ENCODE measurements around the gene SLC6A11. TPM values are rescaled to one million over a fixed set of nuclear protein-coding genes. Genes with fewer than 3 reads are reported as not detected.

The SLC6A11 gene
- total and polyA plus RNA-seq, 10 donors = 0.03 to 2.7 (median 0.41) TPM; not detected in 2

DNA sequence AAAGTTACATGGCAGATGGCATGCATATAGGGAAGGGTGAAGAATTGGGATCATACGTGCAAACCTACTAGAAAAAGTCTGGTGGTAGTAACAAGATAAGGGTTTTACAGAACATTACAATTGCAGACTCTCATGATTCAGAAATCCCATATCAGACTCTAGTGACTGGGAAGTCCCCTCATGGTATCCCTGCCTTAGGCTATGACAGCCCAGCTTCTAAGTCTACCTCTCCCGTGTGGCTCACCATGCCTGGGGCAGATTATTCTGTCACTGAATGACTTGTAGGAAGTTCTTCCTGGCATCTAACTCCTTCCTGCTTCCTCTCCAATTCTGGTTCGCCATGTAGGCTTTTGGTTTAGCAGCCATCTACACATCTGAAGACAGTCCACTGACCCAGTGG is 5.7 kb upstream of the SLC6A11 start:
- no peak for DNase-seq
- Histone ChIP-seq H3K9me3 (no peaks in the 10 kb centered on the region), H3K36me3 (no peaks in the 10 kb centered on the region), H3K27me3 (replicated peaks in 1 of 7) (peaks cover 0 to 47% (median 3%) of the 10 kb centered on the region in 7 donors), H3K4me3 (no peak overlapping the region), H3K27ac (no peak overlapping the region), H3K4me1 (no peaks in the 10 kb centered on the region)
- 70 to 92% (median 80%) methylated on average over 3 of the region's 3 CpGs for WGBS, 5 donors
- intact Hi-C loops (cut with DNase I; ENCODE audit: low total_unique reads) = no loop called here
- TF ChIP-seq POLR2AphosphoS5 (IDR thresholded peaks at IDR 0.05) = no peak
- no peak for TF ChIP-seq CTCF (IDR thresholded peaks at IDR 0.05 in 8 of 11, conservative IDR thresholded peaks at IDR 0.05 in 3 of 11)

- Histone ChIP-seq H3K27me3 (replicated peaks in 1 of 7) (peaks cover 0 to 62% (median 14%) of the 10 kb centered on the region in 7 donors), H3K4me3 (no peak overlapping the region), H3K4me1 (peaks cover 0 to 13% (median 6%) of the 10 kb centered on the region in 6 donors), H3K27ac (no peak overlapping the region), H3K36me3 (no peaks in the 10 kb centered on the region), H3K9me3 (no peaks in the 10 kb centered on the region)
- TF ChIP-seq CTCF (IDR thresholded peaks at IDR 0.05 in 8 of 11, conservative IDR thresholded peaks at IDR 0.05 in 3 of 11) = no peak
- no peak for TF ChIP-seq POLR2A (IDR thresholded peaks at IDR 0.05)
- no peak for TF ChIP-seq POLR2AphosphoS5 (IDR thresholded peaks at IDR 0.05)
- no peak for DNase-seq
- intact Hi-C loops (cut with DNase I; ENCODE audit: low total_unique reads) = no loop called here
- WGBS, 5 donors = 29 to 83% (median 47%) methylated on average over 1 of the region's 1 CpG
Observed at GRCh38 chr3:10813425-10813824, 2.6 kb upstream of the SLC6A11 start.

DNA sequence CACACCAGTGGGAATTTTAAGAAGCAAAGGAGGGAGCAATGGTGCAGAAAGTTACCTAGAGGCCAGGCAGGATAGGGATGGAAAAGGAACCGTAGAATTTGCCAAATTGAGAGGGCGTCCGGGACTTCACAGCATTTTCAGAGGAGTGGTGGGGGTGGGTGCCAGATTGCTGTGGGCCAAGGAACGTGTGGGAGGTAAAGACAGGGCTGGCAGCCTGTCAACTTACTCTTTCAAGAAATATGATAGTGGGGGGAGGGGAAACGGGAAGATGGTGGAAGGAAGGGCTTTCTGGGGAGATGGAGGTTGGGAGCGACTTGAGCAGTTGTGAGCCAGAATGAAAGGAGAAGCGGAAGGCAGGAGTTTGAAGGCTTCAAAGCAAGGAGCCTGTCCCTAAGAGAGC is 1.4 kb upstream of the SLC6A11 start:
- Histone ChIP-seq H3K4me3 (no peak overlapping the region), H3K36me3 (no peaks in the 10 kb centered on the region), H3K27me3 (replicated peaks in 1 of 7) (peaks cover 0 to 62% (median 14%) of the 10 kb centered on the region in 7 donors), H3K9me3 (no peaks in the 10 kb centered on the region), H3K4me1 (peaks cover 0 to 13% (median 6%) of the 10 kb centered on the region in 6 donors), H3K27ac (no peak overlapping the region)
- no peak for TF ChIP-seq POLR2AphosphoS5 (IDR thresholded peaks at IDR 0.05)
- TF ChIP-seq POLR2A (IDR thresholded peaks at IDR 0.05) = no peak
- no peak for TF ChIP-seq CTCF (IDR thresholded peaks at IDR 0.05 in 8 of 11, conservative IDR thresholded peaks at IDR 0.05 in 3 of 11)
- intact Hi-C loops (cut with DNase I; ENCODE audit: low total_unique reads) = no loop called here
- no peak for DNase-seq
- WGBS, 5 donors = 67 to 76% (median 70%) methylated on average over 7 of the region's 7 CpGs

DNA sequence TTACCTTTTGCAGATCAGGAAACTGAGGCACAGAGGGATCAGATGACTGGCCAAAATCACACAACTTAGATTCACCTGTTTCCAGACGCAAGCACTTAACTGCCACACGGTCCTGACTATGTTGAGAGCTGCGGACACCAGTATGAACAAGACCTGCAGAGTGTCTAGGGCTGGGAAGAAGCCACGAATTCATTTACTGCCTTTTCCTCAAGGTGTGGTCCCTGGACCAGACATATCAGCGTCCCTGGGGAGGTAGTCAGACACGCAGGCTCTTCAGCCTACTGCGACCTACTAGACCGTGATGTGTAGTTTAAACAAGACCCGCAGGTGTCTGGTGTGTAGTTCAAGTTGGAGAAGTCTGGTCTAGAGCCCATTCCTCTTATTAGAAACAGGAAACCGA is 541 bp upstream of the SLC6A11 start:
- peaks cover 0 to 13% (median 6%) of the 10 kb centered on the region in 6 donors for H3K4me1 ChIP-seq

More for the DNA sequence above, 541 bp upstream of the SLC6A11 start:
- DNase-seq = no peak
- Histone ChIP-seq H3K27me3 (replicated peaks in 1 of 7) (peaks cover 0 to 57% (median 14%) of the 10 kb centered on the region in 7 donors), H3K4me3 (peak overlapping the region in 3 of 8 donors; percentile 33 to 61 (median 37)), H3K9me3 (no peaks in the 10 kb centered on the region), H3K36me3 (no peaks in the 10 kb centered on the region), H3K27ac (no peak overlapping the region)
- TF ChIP-seq POLR2A (IDR thresholded peaks at IDR 0.05) (no peak), CTCF (IDR thresholded peaks at IDR 0.05 in 8 of 11, conservative IDR thresholded peaks at IDR 0.05 in 3 of 11) (no peak), POLR2AphosphoS5 (IDR thresholded peaks at IDR 0.05) (no peak)
- 66 to 82% (median 74%) methylated on average over 10 of the region's 10 CpGs for WGBS, 5 donors
- intact Hi-C loops (cut with DNase I; ENCODE audit: low total_unique reads) = no loop called here
